Measurements from ENCODE around the gene UBE2H. TPM values are rescaled to one million over a fixed set of nuclear protein-coding genes. Genes with fewer than 3 reads are reported as not detected.

UBE2H gene
- total RNA-seq, 1 donor from 2014 or later, result 114 TPM

- peaks cover 11% of the 10 kb centered on the region for H3K4me1 Mint-ChIP-seq
- H3K4me3 Mint-ChIP-seq, result no peak overlapping the region
- H3K4me2 ChIP-seq, result no peak overlapping the region
These were observed 99.0 kb downstream of the UBE2H start for GRCh38 chr7:129853661-129854268.

GRCh38 chr7:129851809-129852208, 101.0 kb downstream of the UBE2H start:
- H3F3A ChIP-seq (ENCODE audit: low read depth), result no peaks in the 10 kb centered on the region
- Mint-ChIP-seq H3K9me3 (no peaks in the 10 kb centered on the region), H3K27me3 (ENCODE audit: insufficient read depth, low read depth) (no peaks in the 10 kb centered on the region), H3K36me3 (peaks cover 8% of the 10 kb centered on the region), H3K4me1 (peaks cover 13% of the 10 kb centered on the region), H3K4me3 (no peak overlapping the region), H3K27ac (no peak overlapping the region)
- H3K4me3 ChIP-seq, result no peak overlapping the region
- H3K27me3 ChIP-seq, result no peaks in the 10 kb centered on the region
- no peak overlapping the region for H3K9ac ChIP-seq
- no peak for TF ChIP-seq EZH2phosphoT487 (IDR thresholded peaks at IDR 0.05)
- no peak for TF ChIP-seq EZH2 (IDR thresholded peaks at IDR 0.05)
- no peak for TF ChIP-seq CTCF (IDR thresholded peaks at IDR 0.05)
- peaks cover 83% of the 10 kb centered on the region for H4K20me1 ChIP-seq (ENCODE audit: low read depth)
- H3K4me2 ChIP-seq, result no peak overlapping the region
- H3K27ac ChIP-seq, result no peak overlapping the region
- H2AFZ ChIP-seq (replicated peaks), result no peak overlapping the region
- no peak for DNase-seq (ENCODE audit: low spot score)
- H3K79me2 ChIP-seq (ENCODE audit: low read depth), result peaks cover 42% of the 10 kb centered on the region
- H3K4me1 ChIP-seq, result no peaks in the 10 kb centered on the region
- no peaks in the 10 kb centered on the region for H3K9me3 ChIP-seq (ENCODE audit: low read depth)
- H3K36me3 ChIP-seq, result no peaks in the 10 kb centered on the region

More at GRCh38 chr7:129853661-129854268, 99.0 kb downstream of the UBE2H start:
- peaks cover 6% of the 10 kb centered on the region for H3K36me3 Mint-ChIP-seq
- no peak overlapping the region for H3K27ac Mint-ChIP-seq
- Histone ChIP-seq H3K79me2 (ENCODE audit: low read depth) (peaks cover 50% of the 10 kb centered on the region), H3K27me3 (no peaks in the 10 kb centered on the region), H2AFZ (replicated peaks) (no peak overlapping the region), H3K4me3 (no peak overlapping the region), H3K36me3 (no peaks in the 10 kb centered on the region), H3F3A (ENCODE audit: low read depth) (peaks cover 5% of the 10 kb centered on the region), H3K27ac (no peak overlapping the region), H3K9me3 (ENCODE audit: low read depth) (no peaks in the 10 kb centered on the region), H4K20me1 (ENCODE audit: low read depth) (peaks cover 83% of the 10 kb centered on the region), H3K4me1 (no peaks in the 10 kb centered on the region), H3K9ac (no peak overlapping the region)
- no peak for DNase-seq (ENCODE audit: low spot score)
- H3K27me3 Mint-ChIP-seq (ENCODE audit: insufficient read depth, low read depth), result no peaks in the 10 kb centered on the region
- H3K9me3 Mint-ChIP-seq, result no peaks in the 10 kb centered on the region
- TF ChIP-seq CTCF (IDR thresholded peaks at IDR 0.05) (no peak), EZH2 (IDR thresholded peaks at IDR 0.05) (no peak), EZH2phosphoT487 (IDR thresholded peaks at IDR 0.05) (no peak)

- H3K27ac Mint-ChIP-seq, result no peak overlapping the region
- H3F3A ChIP-seq (ENCODE audit: low read depth), result no peaks in the 10 kb centered on the region
These were observed 101.6 kb downstream of the UBE2H start for GRCh38 chr7:129851174-129851573.

More at GRCh38 chr7:129851174-129851573, 101.6 kb downstream of the UBE2H start:
- peaks cover 7% of the 10 kb centered on the region for H3K36me3 Mint-ChIP-seq
- H3K27me3 Mint-ChIP-seq (ENCODE audit: insufficient read depth, low read depth), result no peaks in the 10 kb centered on the region
- Histone ChIP-seq H2AFZ (replicated peaks) (no peak overlapping the region), H3K9me3 (ENCODE audit: low read depth) (no peaks in the 10 kb centered on the region), H3K36me3 (no peaks in the 10 kb centered on the region), H3K27ac (no peak overlapping the region), H3K79me2 (ENCODE audit: low read depth) (peaks cover 42% of the 10 kb centered on the region), H3K27me3 (no peaks in the 10 kb centered on the region), H4K20me1 (ENCODE audit: low read depth) (peaks cover 83% of the 10 kb centered on the region), H3K4me2 (no peak overlapping the region), H3K9ac (no peak overlapping the region), H3K4me1 (no peaks in the 10 kb centered on the region), H3K4me3 (no peak overlapping the region)
- no peak overlapping the region for H3K4me3 Mint-ChIP-seq
- no peaks in the 10 kb centered on the region for H3K9me3 Mint-ChIP-seq
- H3K4me1 Mint-ChIP-seq, result peaks cover 16% of the 10 kb centered on the region
- DNase-seq (ENCODE audit: low spot score), result no peak
- TF ChIP-seq CTCF (IDR thresholded peaks at IDR 0.05), result no peak

Data from neural progenitor cell (in vitro differentiated cells).